Activated CD4-positive, alpha-beta T cell treated with anti-CD3 and anti-CD28 coated beads, Interleukin-2, amount 50 U/mL, for 16 hours (primary cell): Measurements from ENCODE around the gene XPO1.
"Not testable (repeated sequence)": the region's sequence is repeated elsewhere in the genome, so short reads cannot be mapped to it uniquely, and the experiment has no call there.

Experiments used
- DNase-seq: peaks from one replicate; pipeline ENCODE4 v3.0.0-alpha.2; 2020

XPO1 gene

GRCh38 chr2:61538200-61538919, at the start of gene XPO1:
Gene XPO1, minus strand, starts transcription at chr2:61538356. Its CDS starts 4,459 bp downstream, at chr2:61533897.
- DNase-seq, result peak; percentile 99

DNA sequence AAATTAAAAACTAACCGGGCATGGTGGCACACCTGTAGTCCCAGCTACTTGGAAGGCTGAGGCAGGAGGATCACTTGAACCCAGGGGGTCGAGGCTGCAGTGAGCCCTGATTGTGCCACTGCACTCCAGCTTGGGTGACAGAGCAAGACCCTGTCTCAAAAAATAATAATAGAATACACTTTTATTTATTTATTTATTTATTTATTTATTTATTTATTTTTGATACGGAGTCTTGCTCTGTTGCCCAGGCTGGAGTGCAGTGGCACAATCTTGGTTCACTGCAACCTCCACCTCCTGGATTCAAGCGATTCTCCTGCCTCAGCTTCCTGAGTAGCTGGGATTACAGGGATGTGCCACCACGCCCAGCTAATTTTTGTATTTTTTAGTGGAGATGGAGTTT, 48.8 kb upstream of the XPO1 start:
- not testable (repeated sequence) for DNase-seq

GRCh38 chr2:61585383-61585782, 47.2 kb upstream of the XPO1 start:
- no peak for DNase-seq

DNA sequence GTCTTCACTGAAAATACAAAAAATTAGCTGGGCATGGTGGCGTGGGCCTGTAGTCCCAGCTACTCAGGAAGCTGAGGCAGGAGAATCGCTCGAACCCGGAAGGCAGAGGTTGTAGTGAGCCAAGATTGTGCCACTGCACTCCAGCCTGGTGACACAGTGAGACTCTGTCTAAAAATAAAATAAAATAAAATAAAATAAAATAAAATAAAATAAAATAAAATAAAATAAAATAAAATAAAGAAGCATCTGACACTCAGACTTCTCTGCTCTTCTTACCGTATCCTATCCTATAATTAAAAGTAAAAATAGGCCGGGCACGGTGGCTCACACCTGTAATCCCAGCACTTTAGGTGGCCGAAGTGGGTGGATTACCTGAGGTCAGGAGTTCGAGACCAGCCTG, 46.2 kb upstream of the XPO1 start:
- DNase-seq, result not testable (repeated sequence)

DNA sequence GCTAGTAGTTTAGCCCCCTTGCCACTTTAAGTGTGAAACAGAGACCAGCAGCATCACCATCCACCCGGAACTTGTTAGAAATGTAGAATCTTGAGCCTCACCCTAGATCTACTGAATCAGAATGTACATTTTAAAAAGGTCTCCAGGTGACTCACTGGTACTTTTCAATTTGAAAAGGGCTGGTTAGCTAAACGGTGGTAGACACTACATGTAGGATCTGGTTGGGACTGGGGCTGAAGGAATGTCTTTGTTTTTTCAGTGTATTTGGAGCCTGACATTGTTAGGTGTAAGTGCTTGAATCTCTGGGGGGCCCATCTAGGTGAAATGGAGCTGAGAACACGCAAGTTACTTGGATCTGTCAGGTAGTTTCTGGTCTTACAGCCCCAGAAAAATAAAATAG, 44.0 kb upstream of the XPO1 start:
- DNase-seq, result no peak

DNA sequence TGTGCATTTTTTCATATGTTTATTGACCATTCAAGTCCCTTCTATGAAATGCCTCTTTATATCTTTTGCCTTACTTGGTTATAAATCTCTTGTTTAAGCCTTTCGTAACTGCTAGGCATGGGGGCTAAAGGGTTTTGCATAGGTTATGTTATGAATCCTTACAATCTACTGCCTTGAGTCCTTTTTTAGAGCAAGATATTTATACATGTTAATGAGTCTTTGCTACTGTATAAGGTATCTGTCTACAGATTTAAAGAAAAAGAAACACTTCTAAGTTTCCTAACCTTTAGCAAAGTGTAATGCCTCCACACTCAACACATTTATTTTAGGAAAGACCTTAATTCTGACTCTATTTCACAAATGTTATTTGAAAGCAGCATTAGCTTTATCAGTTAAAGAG, 43.6 kb upstream of the XPO1 start:
- no peak for DNase-seq

DNA sequence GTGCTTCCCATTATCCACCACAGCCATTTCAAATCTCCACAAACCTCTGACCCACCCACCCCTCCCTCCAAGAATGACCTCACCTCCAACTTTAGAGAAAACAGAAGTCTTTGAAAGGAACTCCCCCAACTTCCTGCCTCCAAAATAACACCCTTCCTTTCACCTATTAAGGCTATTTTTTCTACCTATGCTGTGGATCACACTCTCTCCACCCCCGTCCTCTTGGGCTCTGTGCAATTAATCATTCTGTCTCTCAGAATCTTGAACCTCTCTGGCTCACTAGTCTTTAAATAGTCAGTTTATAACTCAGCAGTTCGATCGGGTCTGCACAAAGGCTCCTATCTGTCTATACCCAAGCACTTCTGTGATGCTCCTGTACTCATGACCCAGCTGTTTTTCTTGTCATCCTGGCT, 37.3 kb upstream of the XPO1 start:
- DNase-seq, result no peak

- DNase-seq, result no peak
Observed at GRCh38 chr2:61566566-61566965, 28.4 kb upstream of the XPO1 start.

DNA sequence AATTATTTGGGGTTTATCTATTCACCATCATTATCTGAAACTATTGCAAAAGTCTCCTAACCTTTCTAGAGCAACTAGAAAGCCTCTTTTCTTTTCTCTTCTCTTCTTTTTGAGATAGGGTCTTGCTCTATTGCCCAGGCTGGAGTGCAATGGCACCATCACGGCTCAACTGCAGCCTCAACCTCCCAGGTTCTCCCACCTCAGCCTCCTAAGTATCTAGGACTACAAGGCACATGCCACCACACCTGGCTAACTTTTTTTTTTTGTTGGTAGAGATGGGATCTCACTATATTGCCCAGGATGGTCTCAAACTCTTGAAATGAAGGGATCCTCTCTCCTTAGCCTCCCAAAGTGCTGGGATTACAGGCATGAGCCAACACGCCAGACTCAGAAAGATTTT, 24.5 kb upstream of the XPO1 start:
- no peak for DNase-seq

- DNase-seq, result no peak
Observed at GRCh38 chr2:61558160-61558559, 20.0 kb upstream of the XPO1 start.

GRCh38 chr2:61557381-61557780, 19.2 kb upstream of the XPO1 start:
- no peak for DNase-seq

DNA sequence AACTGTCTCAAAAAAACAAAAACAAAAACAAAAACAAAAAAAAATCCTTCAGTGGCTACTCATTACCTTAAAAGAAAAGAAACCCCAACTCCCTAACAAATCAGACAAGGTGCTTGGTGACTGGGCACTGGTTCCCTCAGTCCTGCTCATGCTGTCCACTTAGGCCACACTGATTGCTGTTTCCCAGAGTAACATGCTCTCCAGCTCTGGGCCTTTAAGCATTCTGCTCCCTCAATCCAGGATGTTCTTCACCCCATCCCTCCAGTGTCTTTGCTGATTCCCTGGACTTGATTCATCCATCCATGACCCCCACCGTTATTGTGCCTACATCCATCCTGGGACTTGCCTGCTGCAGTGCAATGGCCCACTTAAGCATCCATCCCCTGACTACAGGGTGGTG, 16.4 kb upstream of the XPO1 start:
- no peak for DNase-seq

DNA sequence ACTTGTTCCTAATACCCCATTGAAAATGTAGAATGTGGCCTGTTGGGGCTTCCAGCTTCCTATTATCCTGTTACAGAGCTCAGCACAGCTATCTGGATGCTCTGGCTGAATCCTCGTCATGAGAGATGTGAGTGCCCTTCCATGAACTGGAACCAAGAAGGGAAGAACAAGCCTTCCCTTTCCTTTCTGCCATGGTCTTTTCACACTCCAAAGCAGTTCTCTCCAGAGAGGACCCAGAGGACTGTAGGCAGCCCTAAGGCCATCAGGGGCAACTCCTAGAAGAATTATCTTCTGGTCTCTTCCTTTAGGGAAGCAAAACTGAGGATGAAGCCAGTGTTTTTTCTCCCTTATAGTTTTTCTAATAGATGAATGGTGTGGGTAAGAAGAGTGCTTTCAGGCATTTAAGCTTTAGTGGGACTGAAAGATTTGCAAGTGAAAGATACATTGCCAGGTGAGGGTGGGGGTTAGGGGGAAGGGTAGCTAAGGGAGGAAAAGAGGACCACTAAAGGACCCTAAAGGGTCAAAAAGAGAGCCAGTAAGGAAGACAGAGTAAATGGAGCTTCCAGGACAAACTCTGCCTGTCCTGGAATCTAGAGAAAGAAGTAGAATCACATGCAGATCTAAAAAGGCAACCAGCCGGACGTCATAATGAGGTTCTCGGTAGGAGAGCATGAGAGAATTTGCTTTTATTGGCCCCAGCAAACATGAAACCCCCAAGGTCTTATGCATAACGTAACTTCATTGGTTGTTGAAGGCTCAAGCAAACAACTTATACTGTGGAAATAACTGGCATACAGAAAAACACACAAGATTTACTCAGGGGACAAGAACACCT, 12.4 kb upstream of the XPO1 start:
- DNase-seq, result no peak

GRCh38 chr2:61549546-61549945, 11.4 kb upstream of the XPO1 start:
- DNase-seq, result no peak

DNA sequence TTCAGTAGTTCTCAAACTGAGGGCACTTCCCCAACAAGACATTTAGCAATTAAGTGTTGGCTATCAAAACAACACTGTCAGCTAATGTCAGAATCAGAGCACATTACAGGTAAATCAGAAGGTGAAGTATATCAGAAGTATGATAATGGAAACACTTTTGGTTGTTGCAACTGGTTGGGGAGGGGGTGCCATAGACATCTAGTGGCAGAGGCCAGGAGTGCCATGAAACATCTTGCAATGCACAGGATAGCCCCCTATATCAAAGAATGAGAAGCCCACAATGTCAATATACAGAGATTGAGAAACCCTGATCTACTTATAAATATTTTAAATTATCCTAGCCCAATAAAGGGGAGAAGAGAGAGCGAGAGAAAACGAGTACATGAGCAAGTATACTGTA, 4.9 kb upstream of the XPO1 start:
- no peak for DNase-seq

DNA sequence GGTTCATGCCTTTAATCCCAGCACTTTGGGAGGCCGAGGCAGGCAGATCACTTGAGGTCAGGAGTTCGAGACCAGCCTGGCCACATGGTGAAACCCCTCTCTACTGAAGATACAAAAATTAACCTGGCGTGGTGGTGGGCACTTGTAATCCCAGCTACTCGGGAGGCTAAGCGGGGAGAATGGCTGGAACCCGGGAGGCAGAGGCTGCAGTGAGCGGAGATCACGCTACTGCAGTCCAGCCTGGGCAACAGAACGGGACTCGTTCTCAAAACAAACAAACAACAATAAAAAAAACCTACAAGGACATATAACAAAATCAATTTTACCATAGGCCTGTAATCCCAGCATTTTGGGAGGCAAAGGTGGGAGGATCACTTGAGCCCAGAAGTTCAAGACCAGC, 2.0 kb upstream of the XPO1 start:
- DNase-seq, result not testable (repeated sequence)

DNA sequence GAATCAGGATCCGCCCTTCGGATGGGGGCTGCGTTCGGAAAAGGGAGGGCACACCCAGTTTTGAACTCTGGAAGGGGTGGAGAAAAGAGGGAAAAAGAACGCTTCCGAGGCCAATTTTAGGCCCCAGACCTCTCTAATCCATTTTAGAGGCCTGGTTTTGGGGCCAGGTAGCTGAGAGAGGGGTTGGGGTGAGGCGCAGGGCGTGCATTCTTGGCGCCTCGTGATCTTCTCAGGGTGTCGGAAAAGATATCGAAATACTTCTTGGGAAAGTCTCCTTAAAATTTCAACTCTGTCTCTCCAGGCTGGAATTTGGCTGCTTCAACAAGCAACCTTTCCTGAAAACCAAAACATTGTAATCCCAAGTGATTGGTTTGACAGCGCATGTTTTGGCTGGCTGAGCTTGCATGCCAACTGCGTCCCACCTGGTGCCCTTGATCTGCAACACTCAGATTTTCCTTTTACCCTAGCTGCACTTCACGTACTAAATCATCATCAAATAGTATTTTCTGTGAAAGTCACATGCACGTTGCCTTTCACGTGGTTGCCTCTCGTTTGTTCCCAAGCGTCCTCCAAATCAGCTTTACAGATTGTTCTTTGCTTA, 864 bp upstream of the XPO1 start:
- peak; percentile 57 for DNase-seq

- DNase-seq, result no peak
Observed at GRCh38 chr2:61537950-61538199, 281 bp downstream of the XPO1 start.

GRCh38 chr2:61537277-61537949, 743 bp downstream of the XPO1 start:
- no peak for DNase-seq

- DNase-seq, result peak; percentile 94
Observed at GRCh38 chr2:61536572-61537276, 1.4 kb downstream of the XPO1 start.

- DNase-seq, result peak; percentile 35
Observed at GRCh38 chr2:61536180-61536571, 2.0 kb downstream of the XPO1 start.

GRCh38 chr2:61535449-61535848, 2.7 kb downstream of the XPO1 start:
- DNase-seq, result no peak

- no peak for DNase-seq
Observed at GRCh38 chr2:61534926-61535325, 3.2 kb downstream of the XPO1 start.
